ENCODE results near the gene ADGRG3. TPM values are rescaled to one million over a fixed set of nuclear protein-coding genes. Genes with fewer than 3 reads are reported as not detected.

ADGRG3 gene
- total and polyA plus RNA-seq, 2 donors (not counting 1 experiment from before 2014, with no cell fraction given), result not detected

GRCh38 chr16:57694725-57695679 lies 26.9 kb downstream of the ADGRG3 start, which contains the start of gene DRC7:
Gene DRC7 (plus strand): TSS chr16:57694806. CDS start chr16:57697950, 3,144 bp downstream.
- DNase-seq, result peak; percentile 76
- Mint-ChIP-seq H3K4me3 (peak within 1 kb of the TSS; percentile 82), H3K27ac (peak within 1 kb of the TSS; percentile 90), H3K9me3 (ENCODE audit: insufficient read depth) (no peaks in the 10 kb centered on the region), H3K4me1 (peaks cover 19% of the 10 kb centered on the region), H3K27me3 (no peaks in the 10 kb centered on the region)
- Histone ChIP-seq H4K20me1 (ENCODE audit: control insufficient read depth, insufficient read depth, low read length, poor library complexity, severe bottlenecking) (no peaks in the 10 kb centered on the region), H2AFZ (ENCODE audit: insufficient read depth, low read depth, low read length, poor library complexity, severe bottlenecking) (peak within 1 kb of the TSS; percentile 79), H3K27me3 (replicated peaks in 1 of 4; ENCODE audit: control extremely low read depth in 1 of 4, control insufficient read depth in 3 of 4, insufficient read depth in 4 of 4, low read length in 3 of 4) (no peaks in the 10 kb centered on the region), H3K4me2 (replicated peaks; ENCODE audit: low read depth, low read length, poor library complexity, severe bottlenecking) (peak within 1 kb of the TSS; percentile 81), H3K4me1 (ENCODE audit: control insufficient read depth in 2 of 2, insufficient read depth in 2 of 2, low read length in 2 of 2) (peaks cover 28 to 36% of the 10 kb centered on the region in 2 donors), H3K4me3 (ENCODE audit: control extremely low read depth in 1 of 5, extremely low read depth in 1 of 5, insufficient read depth in 1 of 5, low read depth in 2 of 5, low read length in 4 of 5) (peak within 1 kb of the TSS in 4 of 5 experiments; percentile 25 to 60 (median 55)), H3K9ac (ENCODE audit: low read length) (peak within 1 kb of the TSS; percentile 61), H3K27ac (ENCODE audit: low read length in 2 of 2) (peak within 1 kb of the TSS in 1 of 2 donors; percentile 60), H3K79me2 (ENCODE audit: control insufficient read depth, insufficient read depth, low read length) (no peaks in the 10 kb centered on the region), H3K36me3 (replicated peaks in 1 of 2; ENCODE audit: control extremely low read depth in 1 of 2, control insufficient read depth in 1 of 2, extremely low read depth in 1 of 2, insufficient read depth in 2 of 2, low read length in 1 of 2) (no peaks in the 10 kb centered on the region), H3K9me3 (ENCODE audit: control extremely low read depth in 1 of 3, control insufficient read depth in 2 of 3, insufficient read depth in 1 of 3, low read length in 2 of 3) (no peaks in the 10 kb centered on the region)
- ChIA-PET CTCF (interaction anchor here (0.9 kb wide), 1 partner anchor 9 kb away, joined by 3 read pairs; no protein-coding TSS in a partner anchor), POLR2A (interaction anchor here (0.7 kb wide), 1 partner anchor 42 kb away, joined by 3 read pairs; no protein-coding TSS in a partner anchor)
- WGBS (ENCODE audit: insufficient coverage), result 21% methylated on average over 6 of the region's 8 CpGs
- ATAC-seq (ENCODE audit: low read depth), result peak; percentile 71
- TF ChIP-seq EZH2 (IDR thresholded peaks at IDR 0.05; ENCODE audit: borderline replicate concordance, insufficient read depth, low read depth, low read length, poor library complexity, severe bottlenecking) (no peak), CTCF (IDR thresholded peaks at IDR 0.05) (no peak)
- intact Hi-C loops (cut with micrococcal nuclease), result loop anchor here (1.0 kb wide), 1 partner anchor 40 kb away; the partner anchor contains the start of gene KATNB1

- no peaks in the 10 kb centered on the region for H3K27me3 ChIP-seq (replicated peaks in 1 of 4; ENCODE audit: control extremely low read depth in 1 of 4, control insufficient read depth in 3 of 4, insufficient read depth in 4 of 4, low read length in 3 of 4)
- ChIA-PET CTCF (no interaction called here), POLR2A (no interaction called here)
- 62% methylated on average over 3 of the region's 5 CpGs for WGBS (ENCODE audit: insufficient coverage)
- intact Hi-C loops (cut with micrococcal nuclease), result no loop called here
- DNase-seq (no peak), ATAC-seq (ENCODE audit: low read depth) (no peak)
- no peaks in the 10 kb centered on the region for H3K9me3 ChIP-seq (ENCODE audit: control extremely low read depth in 1 of 3, control insufficient read depth in 2 of 3, insufficient read depth in 1 of 3, low read length in 2 of 3)
- peaks cover 21 to 29% of the 10 kb centered on the region in 2 donors for H3K4me1 ChIP-seq (ENCODE audit: control insufficient read depth in 2 of 2, insufficient read depth in 2 of 2, low read length in 2 of 2)
- Mint-ChIP-seq H3K4me1 (peaks cover 14% of the 10 kb centered on the region), H3K27ac (no peak overlapping the region), H3K9me3 (ENCODE audit: insufficient read depth) (no peaks in the 10 kb centered on the region), H3K4me3 (peak overlapping the region; percentile 82), H3K27me3 (no peaks in the 10 kb centered on the region)
- H3K9ac ChIP-seq (ENCODE audit: low read length), result no peak overlapping the region
- H3K27ac ChIP-seq (ENCODE audit: low read length in 2 of 2), result no peak overlapping the region
- H3K4me2 ChIP-seq (replicated peaks; ENCODE audit: low read depth, low read length, poor library complexity, severe bottlenecking), result no peak overlapping the region
- H4K20me1 ChIP-seq (ENCODE audit: control insufficient read depth, insufficient read depth, low read length, poor library complexity, severe bottlenecking), result no peaks in the 10 kb centered on the region
- H2AFZ ChIP-seq (ENCODE audit: insufficient read depth, low read depth, low read length, poor library complexity, severe bottlenecking), result no peak overlapping the region
- no peaks in the 10 kb centered on the region for H3K36me3 ChIP-seq (replicated peaks in 1 of 2; ENCODE audit: control extremely low read depth in 1 of 2, control insufficient read depth in 1 of 2, extremely low read depth in 1 of 2, insufficient read depth in 2 of 2, low read length in 1 of 2)
- TF ChIP-seq EZH2 (IDR thresholded peaks at IDR 0.05; ENCODE audit: borderline replicate concordance, insufficient read depth, low read depth, low read length, poor library complexity, severe bottlenecking), result no peak
- no peak for TF ChIP-seq CTCF (IDR thresholded peaks at IDR 0.05)
- H3K79me2 ChIP-seq (ENCODE audit: control insufficient read depth, insufficient read depth, low read length), result no peaks in the 10 kb centered on the region
- H3K4me3 ChIP-seq (ENCODE audit: control extremely low read depth in 1 of 5, extremely low read depth in 1 of 5, insufficient read depth in 1 of 5, low read depth in 2 of 5, low read length in 4 of 5), result no peak overlapping the region
Measured at GRCh38 chr16:57695680-57696069, 27.6 kb downstream of the ADGRG3 start.
